Islet precursor cell (in vitro differentiated cells): ENCODE results near the gene IL11.
A peak's percentile ranks its signal among the peaks of the same experiment; 100 is the strongest.
"Not testable (repeated sequence)": the region's sequence is repeated elsewhere in the genome, so short reads cannot be mapped to it uniquely, and the experiment has no call there.

Source experiments
- DNase-seq: peaks from one replicate; pipeline ENCODE4 v3.0.0-alpha.2; 2018

IL11 gene

GRCh38 chr19:55370305-55370988, at the start of gene IL11:
TSS of gene IL11 (minus strand) at chr19:55370463. CDS start at chr19:55370310, 153 bp downstream.
- DNase-seq = peak; percentile 94

- no peak for DNase-seq
Measured at GRCh38 chr19:55419624-55420236, 49.5 kb upstream of the IL11 start.

- DNase-seq = no peak
Measured at GRCh38 chr19:55419103-55419502, 48.8 kb upstream of the IL11 start.

GRCh38 chr19:55418185-55418584, 47.9 kb upstream of the IL11 start:
- DNase-seq = peak; percentile 88

- no peak for DNase-seq
Measured at GRCh38 chr19:55410168-55410567, 39.9 kb upstream of the IL11 start.

GRCh38 chr19:55409179-55409578, 38.9 kb upstream of the IL11 start:
- not testable (repeated sequence) for DNase-seq

- DNase-seq = no peak
Measured at GRCh38 chr19:55408533-55408872, 38.2 kb upstream of the IL11 start.

- DNase-seq = peak; percentile 98
Measured at GRCh38 chr19:55407800-55408532, 37.7 kb upstream of the IL11 start.

GRCh38 chr19:55407550-55407799, 37.2 kb upstream of the IL11 start, which contains the start of gene UBE2S:
TSS of gene UBE2S (minus strand) at chr19:55407788. CDS start at chr19:55407589, 199 bp downstream.
- DNase-seq = not testable (repeated sequence)

- DNase-seq = no peak
Measured at GRCh38 chr19:55406826-55407549, 36.7 kb upstream of the IL11 start.

GRCh38 chr19:55406091-55406825, 36.0 kb upstream of the IL11 start:
- no peak for DNase-seq

- no peak for DNase-seq
Measured at GRCh38 chr19:55405638-55406037, 35.4 kb upstream of the IL11 start.

GRCh38 chr19:55402509-55402908, 32.2 kb upstream of the IL11 start:
- DNase-seq = no peak

GRCh38 chr19:55401390-55401789, 31.1 kb upstream of the IL11 start:
- not testable (repeated sequence) for DNase-seq

- DNase-seq = no peak
Measured at GRCh38 chr19:55400281-55401087, 30.2 kb upstream of the IL11 start.

GRCh38 chr19:55398200-55398925, 28.1 kb upstream of the IL11 start:
- no peak for DNase-seq

GRCh38 chr19:55392820-55393761, 22.8 kb upstream of the IL11 start:
- DNase-seq = no peak

- no peak for DNase-seq
Measured at GRCh38 chr19:55391702-55392615, 21.7 kb upstream of the IL11 start.

- no peak for DNase-seq
Measured at GRCh38 chr19:55391191-55391670, 21.0 kb upstream of the IL11 start.
